ENCODE data around the gene TET3. TPM values are rescaled to one million over a fixed set of nuclear protein-coding genes. Genes with fewer than 3 reads are reported as not detected.

Gene TET3
- total and polyA plus RNA-seq, 2 of the 4 experiments (the other 2 are of a cell fraction) = 1.6 to 1.8 TPM

- Histone ChIP-seq H2BK20ac (ENCODE audit: low read depth, low read length) (no peak overlapping the region), H2AFZ (replicated peaks; ENCODE audit: low read length, poor library complexity) (no peak overlapping the region), H3K56ac (ENCODE audit: extremely low read depth, insufficient read depth, low read length) (no peak overlapping the region), H3K4me2 (ENCODE audit: low read depth, low read length) (peak overlapping the region; percentile 69), H3K27me3 (ENCODE audit: control insufficient read depth, insufficient read depth, low read length) (no peaks in the 10 kb centered on the region), H3K9me3 (ENCODE audit: control insufficient read depth, insufficient read depth, low read length) (no peaks in the 10 kb centered on the region), H3K14ac (replicated peaks; ENCODE audit: low read depth, low read length) (peak overlapping the region; percentile 37), H4K5ac (ENCODE audit: low read depth, low read length) (no peak overlapping the region), H4K20me1 (ENCODE audit: insufficient read depth, low read length) (peaks cover 50% of the 10 kb centered on the region), H3K79me1 (ENCODE audit: low read depth in 1 of 2, low read length in 2 of 2) (peaks cover 29 to 69% of the 10 kb centered on the region in 2 experiments), H2BK15ac (ENCODE audit: low read depth, low read length) (no peak overlapping the region), H4K8ac (ENCODE audit: low read depth in 2 of 2, low read length in 2 of 2) (no peak overlapping the region), H2AK9ac (replicated peaks; ENCODE audit: low read depth, low read length, poor library complexity) (peak overlapping the region; percentile 95), H3K4me1 (ENCODE audit: control insufficient read depth, insufficient read depth, low read length) (peaks cover 25% of the 10 kb centered on the region), H3K27ac (ENCODE audit: insufficient read depth, low read length) (no peak overlapping the region), H3K9me1 (ENCODE audit: insufficient read depth, low read length) (peaks cover 22% of the 10 kb centered on the region), H4K91ac (ENCODE audit: insufficient read depth, low read depth, low read length) (no peak overlapping the region), H3K4ac (ENCODE audit: low read depth, low read length) (no peak overlapping the region), H3K23ac (ENCODE audit: low read depth, low read length) (peak overlapping the region; percentile 45), H3K4me3 (ENCODE audit: insufficient read depth, low read depth, low read length) (no peak overlapping the region; the same call in 1 of the 2 replicates), H3K18ac (ENCODE audit: low read depth, low read length) (no peak overlapping the region), H3K9ac (ENCODE audit: low read depth, low read length) (no peak overlapping the region), H2BK5ac (ENCODE audit: low read depth, low read length, poor library complexity, severe bottlenecking) (no peak overlapping the region), H2BK120ac (ENCODE audit: low read depth, low read length) (no peak overlapping the region), H3K36me3 (ENCODE audit: control insufficient read depth, insufficient read depth, low read length) (peaks cover 5% of the 10 kb centered on the region), H2AK5ac (ENCODE audit: low read depth, low read length) (no peak overlapping the region)
- TF ChIP-seq BHLHE40 (IDR thresholded peaks at IDR 0.05; ENCODE audit: low read depth, low read length) (no peak), CTCF (conservative IDR thresholded peaks at IDR 0.05; ENCODE audit: low read depth, low read length) (no peak), FOS (IDR thresholded peaks at IDR 0.05; ENCODE audit: low read depth, low read length) (no peak), RCOR1 (IDR thresholded peaks at IDR 0.05; ENCODE audit: insufficient replicate concordance, low read length) (no peak), POLR2A (IDR thresholded peaks at IDR 0.05; ENCODE audit: low read depth, low read length) (no peak), ELK1 (IDR thresholded peaks at IDR 0.05; ENCODE audit: borderline replicate concordance, low read depth, low read length) (no peak), SMC3 (IDR thresholded peaks at IDR 0.05; ENCODE audit: low read depth, low read length) (no peak), RAD21 (IDR thresholded peaks at IDR 0.05; ENCODE audit: low read length) (no peak), CEBPB (IDR thresholded peaks at IDR 0.05; ENCODE audit: low read depth, low read length) (no peak), NFE2L2 (IDR thresholded peaks at IDR 0.05; ENCODE audit: low read depth, low read length) (no peak), CHD1 (IDR thresholded peaks at IDR 0.05; ENCODE audit: low read depth, low read length) (no peak), MAFK (IDR thresholded peaks at IDR 0.05; ENCODE audit: low read depth, low read length) (no peak), MXI1 (IDR thresholded peaks at IDR 0.05; ENCODE audit: borderline replicate concordance, low read depth, low read length) (no peak)
- dilution Hi-C loops (cut with HindIII; ENCODE audit: low sequenced_read_pairs, unreplicated experiment) = no loop called here
- CTCF ChIA-PET = interaction anchor here (0.6 to 0.8 kb wide), 2 partner anchors 13 to 196 kb away, joined by 3 read pairs; no protein-coding TSS in a partner anchor
- no TSS peak for BruUV-seq (replicated peaks)
- POLR2A ChIA-PET (ENCODE audit: unreplicated experiment) = no interaction called here
- DNase-seq = no peak
- no peak for ATAC-seq (ENCODE audit: low read depth)
- WGBS, 2 experiments (ENCODE audit: extremely low coverage in 2 of 2, insufficient read length in 1 of 2) = 33% methylated on average over 3 of the region's 10 CpGs; no CpG with 5 or more reads in 1 of the 2 experiments
- intact Hi-C loops (cut with micrococcal nuclease) = no loop called here
- in situ Hi-C loops (cut with MboI; ENCODE audit: low sequenced_read_pairs) = loop anchor here (10.0 kb wide), 1 partner anchor 163 kb away; the partner anchor contains the start of gene STAMBP
These were observed 3.4 kb downstream of the TET3 start for GRCh38 chr2:73987948-73988700.
